Colonic mucosa (tissue), 4 donors: ENCODE measurements around the gene SBK3. TPM values are rescaled to one million over a fixed set of nuclear protein-coding genes. Genes with fewer than 3 reads are reported as not detected.

Experiments used
- DNase-seq: peaks from one replicate; pipeline ENCODE4 v3.0.0-alpha.2; 2020
- H3K27ac ChIP-seq: fragments of 200-600 bp; one replicate; pipeline ENCODE4 v1.8.0; 2021
- H3K27me3 ChIP-seq: fragments of 200-600 bp; one replicate; pipeline ENCODE4 v1.8.0; 2021
- H3K36me3 ChIP-seq: fragments of 200-600 bp; one replicate; pipeline ENCODE4 v1.8.0; 2021
- H3K4me1 ChIP-seq: fragments of 200-600 bp; one replicate; pipeline ENCODE4 v1.8.0; 2021; ENCODE audit warnings: mild to moderate bottlenecking
- H3K4me3 ChIP-seq: fragments of 200-600 bp; one replicate; pipeline ENCODE4 v1.8.0; 2021
- H3K9ac ChIP-seq, 2 donors: one replicate each; pipeline ENCODE4 v1.7.0; 2013; ENCODE audit warnings: control low read depth in 2 of 2, low read depth in 2 of 2, low read length in 2 of 2
- H3K9me3 ChIP-seq: fragments of 200-600 bp; one replicate; pipeline ENCODE4 v1.8.0; 2021
- CTCF ChIP-seq: fragments of 200-600 bp; IDR thresholded peaks from one replicate; pipeline ENCODE4 v1.8.0; 2022; ENCODE audit warnings: antibody characterized with exemption, mild to moderate bottlenecking
- intact Hi-C: fragments of 100-400 bp; cut with DNase I; formaldehyde crosslinking; loops from one replicate; pipeline ENCODE4 v1.14.1; 2022
- total RNA-seq, 2 donors: library from RNA; stranded (reverse); fragmentation: NEBNext Ultra II Directional in 1 of 2; extraction: Animal tissue kit (Norgen Biotek cat#: 25700) in 1 of 2; gene quantifications; one replicate each; pipeline ENCODE4 v1.2.1, GENCODE V29; 2021
- donor health status: healthy.
- donor health status: DM: no; HTN: no; CAD: no.
- donor health status: DM: no; HTN: no; CAD: no.

The SBK3 gene
- total RNA-seq, 2 donors from 2014 or later = not detected

- peak; percentile 96 for DNase-seq
- Histone ChIP-seq H3K9me3 (no peaks in the 10 kb centered on the region), H3K36me3 (no peaks in the 10 kb centered on the region), H3K27me3 (no peaks in the 10 kb centered on the region), H3K9ac (peak overlapping the region; percentile 80 to 89), H3K27ac (peak overlapping the region; percentile 36), H3K4me1 (no peaks in the 10 kb centered on the region), H3K4me3 (peak overlapping the region; percentile 37)
- intact Hi-C loops = loop anchor here (2.0 to 5.0 kb wide), 2 partner anchors 90 to 114 kb away; partner anchors contain the start of gene ZNF865
- TF ChIP-seq CTCF = peak; percentile 64
These were observed 28.3 kb downstream of the SBK3 start for GRCh38 chr19:55516878-55517620.

GRCh38 chr19:55508120-55508519 lies 37.2 kb downstream of the SBK3 start:
- no peak overlapping the region for H3K9ac ChIP-seq
- H3K4me3 ChIP-seq = no peak overlapping the region
- intact Hi-C loops = no loop called here
- H3K4me1 ChIP-seq = no peaks in the 10 kb centered on the region
- H3K36me3 ChIP-seq = no peaks in the 10 kb centered on the region
- no peak for TF ChIP-seq CTCF
- no peak overlapping the region for H3K27ac ChIP-seq
- H3K9me3 ChIP-seq = no peaks in the 10 kb centered on the region
- H3K27me3 ChIP-seq = no peaks in the 10 kb centered on the region
- no peak for DNase-seq

- H3K9me3 ChIP-seq = no peaks in the 10 kb centered on the region
- no peak for TF ChIP-seq CTCF
- no peak overlapping the region for H3K4me3 ChIP-seq
- H3K4me1 ChIP-seq = no peaks in the 10 kb centered on the region
- intact Hi-C loops = loop anchor here (2.0 to 5.0 kb wide), 2 partner anchors 38 to 364 kb away; no protein-coding TSS in a partner anchor
- no peaks in the 10 kb centered on the region for H3K27me3 ChIP-seq
- DNase-seq = no peak
- no peaks in the 10 kb centered on the region for H3K36me3 ChIP-seq
- no peak overlapping the region for H3K27ac ChIP-seq
- H3K9ac ChIP-seq = no peak overlapping the region
These were observed 40.4 kb downstream of the SBK3 start for GRCh38 chr19:55504981-55505380.

- TF ChIP-seq CTCF = no peak
- H3K36me3 ChIP-seq = no peaks in the 10 kb centered on the region
- DNase-seq = no peak
- H3K27me3 ChIP-seq = no peaks in the 10 kb centered on the region
- no peaks in the 10 kb centered on the region for H3K9me3 ChIP-seq
- intact Hi-C loops = loop anchor here (2.0 to 5.0 kb wide), 2 partner anchors 37 to 363 kb away; no protein-coding TSS in a partner anchor
- no peak overlapping the region for H3K27ac ChIP-seq
- peak overlapping the region; percentile 31 for H3K4me3 ChIP-seq
- peak overlapping the region in 1 of 2 donors; percentile 12 for H3K9ac ChIP-seq
- no peaks in the 10 kb centered on the region for H3K4me1 ChIP-seq
These were observed 41.1 kb downstream of the SBK3 start for GRCh38 chr19:55504252-55504603.

- intact Hi-C loops = loop anchor here (2.0 to 5.0 kb wide), 2 partner anchors 36 to 363 kb away; no protein-coding TSS in a partner anchor
- Histone ChIP-seq H3K36me3 (no peaks in the 10 kb centered on the region), H3K27me3 (no peaks in the 10 kb centered on the region), H3K9ac (peak overlapping the region in 1 of 2 donors; percentile 24), H3K4me3 (peak overlapping the region; percentile 31), H3K27ac (peak overlapping the region; percentile 23), H3K4me1 (no peaks in the 10 kb centered on the region), H3K9me3 (no peaks in the 10 kb centered on the region)
- DNase-seq = peak; percentile 86
- TF ChIP-seq CTCF = peak; percentile 98
These were observed 41.7 kb downstream of the SBK3 start for GRCh38 chr19:55503502-55504251.
